Kidney (tissue), 14 donors: ENCODE results near the gene PHF13. TPM values are rescaled to one million over a fixed set of nuclear protein-coding genes. Genes with fewer than 3 reads are reported as not detected.

Source experiments
- DNase-seq, 5 donors: peaks; one replicate each; pipeline ENCODE4 v3.0.0-alpha.2; 2013 to 2020
- FAIRE-seq: peaks from 2 replicates; lab custom pipeline; 2012; peaks lifted over from hg19 to GRCh38; lab: Jason Lieb, UNC
- H3K27ac ChIP-seq, 2 donors: one replicate each; pipeline ENCODE4 v1.7.0; 2013; ENCODE audit warnings: low read depth in 2 of 2, low read length in 2 of 2, inconsistent platforms in 1 of 2
- H3K27me3 ChIP-seq: one replicate; pipeline ENCODE4 v1.7.1; 2013; ENCODE audit warnings: low read length, inconsistent platforms; ENCODE audit not compliant: control insufficient read depth, insufficient read depth
- H3K36me3 ChIP-seq, 3 donors: one replicate each; pipeline versions ENCODE4 v1.7.0 to v1.7.1; 2013; ENCODE audit warnings: low read length in 3 of 3, control low read depth in 1 of 3, inconsistent platforms in 1 of 3; ENCODE audit not compliant: insufficient read depth in 3 of 3, control insufficient read depth in 2 of 3
- H3K4me1 ChIP-seq, 3 donors: one replicate each; pipeline versions ENCODE4 v1.7.0 to v1.7.1; 2013; ENCODE audit warnings: low read length in 3 of 3, inconsistent platforms in 1 of 3, low read depth in 1 of 3; ENCODE audit not compliant: control insufficient read depth in 2 of 3, insufficient read depth in 2 of 3
- H3K4me3 ChIP-seq, 3 donors: one replicate each; pipeline versions ENCODE4 v1.7.0 to v1.8.1; 2013; ENCODE audit warnings: low read length in 3 of 3, control low read depth in 1 of 3, inconsistent platforms in 1 of 3
- H3K9ac ChIP-seq, 3 donors: one replicate each; pipeline versions ENCODE4 v1.7.0 to v1.7.1; 2013; ENCODE audit warnings: low read length in 3 of 3, control low read depth in 1 of 3, inconsistent platforms in 1 of 3
- H3K9me3 ChIP-seq, 3 donors: one replicate each; pipeline versions ENCODE4 v1.7.0 to v1.7.1; 2013; ENCODE audit warnings: low read length in 3 of 3, control low read depth in 1 of 3, inconsistent platforms in 1 of 3; ENCODE audit not compliant: control insufficient read depth in 2 of 3, insufficient read depth in 1 of 3
- CTCF ChIP-seq: IDR thresholded peaks from 3 replicates; pipeline ENCODE4 v1.5.1; 2012; ENCODE audit warnings: mild to moderate bottlenecking, moderate library complexity, borderline replicate concordance; ENCODE audit not compliant: insufficient read depth; ENCODE audit errors: extremely low read depth
- intact Hi-C: fragments of 100-400 bp; cut with DNase I; formaldehyde crosslinking; loops from one replicate; pipeline ENCODE4 v1.11.1; 2022
- polyA plus RNA-seq: library from polyadenylated mRNA; stranded (reverse); fragments of 350-450 nt; fragmentation: Illumina TruSeq; extraction: RNeasy Lipid Tissue Mini Kit (QIAGEN cat#74804); gene quantifications from one replicate; pipeline ENCODE4 v1.2.3, GENCODE V29; 2014; ENCODE audit warnings: low read depth, low replicate concordance; ENCODE audit not compliant: insufficient read depth
- total RNA-seq: library from RNA; stranded (reverse); fragmentation: NEBNext Ultra II Directional; extraction: Animal tissue kit (Norgen Biotek cat#: 25700); gene quantifications from one replicate; pipeline ENCODE4 v1.2.1, GENCODE V29; 2021
- donor health status: control.
- donor health status: control.
- donor health status: control.
- donor health status: control.
- donor health status: control.
- donor health status: DM: yes; HTN: yes; CAD: no.
- donor health status: Normal renal cell carcinoma (clear cell type).

The PHF13 gene
- total and polyA plus RNA-seq, 2 donors from 2014 or later = 6.0 to 11.0 TPM

DNA sequence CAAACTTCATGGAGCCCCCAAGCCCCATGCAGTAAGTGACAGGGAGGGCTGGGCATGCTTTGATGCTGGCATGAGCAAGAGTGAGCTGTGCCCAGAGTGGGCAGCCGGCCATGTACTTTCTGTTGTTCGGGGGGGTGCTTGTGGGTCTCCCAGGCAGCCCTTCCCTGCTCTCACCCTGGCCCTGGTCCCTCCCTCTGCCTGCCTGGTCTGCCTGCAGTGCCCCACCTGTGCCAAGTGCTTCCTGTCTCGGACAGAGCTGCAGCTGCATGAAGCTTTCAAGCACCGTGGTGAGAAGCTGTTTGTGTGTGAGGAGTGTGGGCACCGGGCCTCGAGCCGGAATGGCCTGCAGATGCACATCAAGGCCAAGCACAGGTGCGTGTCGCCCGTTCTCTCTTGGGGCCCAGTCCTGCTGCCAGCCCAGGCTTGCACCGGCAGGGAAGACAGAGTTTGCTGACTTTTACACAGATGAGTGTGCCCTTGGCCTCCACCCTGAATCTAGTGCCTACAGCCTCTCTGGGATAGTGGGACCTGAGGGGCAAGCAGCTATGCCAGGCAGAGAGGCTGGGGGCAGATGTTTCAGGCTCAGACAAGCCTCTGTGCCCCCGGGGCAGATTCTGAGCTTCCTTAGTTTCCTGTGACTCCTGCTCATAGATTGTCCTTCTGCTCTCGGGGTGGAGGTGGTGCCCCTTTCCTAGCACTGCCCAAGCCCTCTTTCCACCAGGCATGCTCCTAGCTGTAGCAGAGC lies 26.1 kb upstream of the PHF13 start:
- DNase-seq (no peak), FAIRE-seq (no peak)
- no peak overlapping the region for H3K4me3 ChIP-seq
- no peaks in the 10 kb centered on the region for H3K27me3 ChIP-seq
- peaks cover 2 to 23% (median 22%) of the 10 kb centered on the region in 3 donors for H3K36me3 ChIP-seq
- no peak for TF ChIP-seq CTCF
- peaks cover 0 to 7% (median 3%) of the 10 kb centered on the region in 3 donors for H3K4me1 ChIP-seq
- no peaks in the 10 kb centered on the region for H3K9me3 ChIP-seq
- no peak overlapping the region for H3K27ac ChIP-seq
- no peak overlapping the region for H3K9ac ChIP-seq
- intact Hi-C loops = no loop called here

DNA sequence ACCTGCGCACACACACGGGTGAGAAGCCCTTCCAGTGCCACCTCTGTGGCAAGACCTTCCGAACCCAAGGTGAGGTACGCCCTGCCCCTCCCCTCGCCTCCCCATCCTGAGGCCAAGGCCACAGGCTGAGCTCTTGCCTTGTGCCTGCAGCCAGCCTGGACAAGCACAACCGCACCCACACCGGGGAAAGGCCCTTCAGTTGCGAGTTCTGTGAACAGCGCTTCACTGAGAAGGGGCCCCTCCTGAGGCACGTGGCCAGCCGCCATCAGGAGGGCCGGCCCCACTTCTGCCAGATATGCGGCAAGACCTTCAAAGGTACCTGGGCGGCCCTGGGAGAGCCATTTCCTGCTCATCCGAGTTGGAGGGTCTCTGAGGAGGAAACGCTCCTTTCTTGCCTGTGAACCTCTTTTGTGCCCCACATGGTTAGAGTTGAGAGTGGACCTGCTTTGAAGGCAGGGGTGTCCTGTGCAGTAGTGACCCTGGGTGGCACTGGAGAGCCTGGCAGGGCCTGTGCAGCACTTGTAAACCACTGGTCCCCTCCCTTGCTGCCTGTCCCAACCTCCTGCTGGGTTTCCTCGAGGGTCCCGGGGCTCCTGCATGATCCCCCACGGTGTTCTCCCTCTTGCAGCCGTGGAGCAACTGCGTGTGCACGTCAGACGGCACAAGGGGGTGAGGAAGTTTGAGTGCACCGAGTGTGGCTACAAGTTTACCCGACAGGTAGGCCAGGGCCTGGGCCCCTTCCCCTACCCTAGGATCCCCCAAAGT lies 25.2 kb upstream of the PHF13 start:
- Histone ChIP-seq H3K4me3 (no peak overlapping the region), H3K27ac (no peak overlapping the region), H3K4me1 (peaks cover 0 to 5% (median 3%) of the 10 kb centered on the region in 3 donors), H3K36me3 (peaks cover 2 to 31% (median 25%) of the 10 kb centered on the region in 3 donors), H3K9me3 (no peaks in the 10 kb centered on the region), H3K27me3 (no peaks in the 10 kb centered on the region), H3K9ac (no peak overlapping the region)
- no peak for TF ChIP-seq CTCF
- no peak for DNase-seq
- no peak for FAIRE-seq
- intact Hi-C loops = no loop called here

GRCh38 chr1:6588893-6589520 lies 24.5 kb upstream of the PHF13 start:
- no peak overlapping the region for H3K4me3 ChIP-seq
- H3K27ac ChIP-seq = no peak overlapping the region
- peaks cover 0 to 5% (median 3%) of the 10 kb centered on the region in 3 donors for H3K4me1 ChIP-seq
- peaks cover 2 to 38% (median 32%) of the 10 kb centered on the region in 3 donors for H3K36me3 ChIP-seq
- peak in 3 of 5 donors; percentile 24 to 54 (median 42) for DNase-seq
- H3K9me3 ChIP-seq = no peaks in the 10 kb centered on the region
- H3K27me3 ChIP-seq = no peaks in the 10 kb centered on the region
- peak overlapping the region in 1 of 3 donors; percentile 7 for H3K9ac ChIP-seq
- no peak for FAIRE-seq
- TF ChIP-seq CTCF = no peak
- intact Hi-C loops = no loop called here
